GM21786 (cell line): ENCODE data around the gene GLIS1.
"Not testable (repeated sequence)": the region's sequence is repeated elsewhere in the genome, so short reads cannot be mapped to it uniquely, and the experiment has no call there.

Source experiments
- ATAC-seq: cut with Tn5 transposase; IDR thresholded peaks from one replicate; pipeline ENCODE4 v1.9.1; 2021; ENCODE audit not compliant: unreplicated experiment

GLIS1 gene

GRCh38 chr1:53739109-53739681 lies at the start of gene GLIS1:
Gene GLIS1, minus strand, starts transcription at chr1:53739164. Its CDS starts 1,100 bp downstream, at chr1:53738064.
- peak; percentile 95 for ATAC-seq

DNA sequence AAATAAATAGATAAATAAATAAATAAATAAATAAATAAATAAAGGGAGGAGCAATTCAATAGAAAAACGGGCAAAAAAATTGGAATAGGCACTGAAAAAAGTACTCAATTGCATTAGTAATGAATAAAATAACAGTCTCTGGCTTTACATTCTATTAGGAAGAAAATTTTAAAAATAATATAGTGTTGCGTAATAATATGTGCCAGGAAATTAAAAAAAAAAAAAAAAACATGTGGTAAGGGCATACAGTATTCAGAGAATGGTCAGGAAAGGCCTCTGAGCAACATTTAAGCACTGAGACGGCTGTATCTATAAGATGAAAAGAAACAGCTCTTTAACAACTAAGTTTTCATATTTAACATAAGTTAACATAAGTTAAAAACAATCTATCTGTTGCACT lies 48.7 kb upstream of the GLIS1 start:
- ATAC-seq = no peak

DNA sequence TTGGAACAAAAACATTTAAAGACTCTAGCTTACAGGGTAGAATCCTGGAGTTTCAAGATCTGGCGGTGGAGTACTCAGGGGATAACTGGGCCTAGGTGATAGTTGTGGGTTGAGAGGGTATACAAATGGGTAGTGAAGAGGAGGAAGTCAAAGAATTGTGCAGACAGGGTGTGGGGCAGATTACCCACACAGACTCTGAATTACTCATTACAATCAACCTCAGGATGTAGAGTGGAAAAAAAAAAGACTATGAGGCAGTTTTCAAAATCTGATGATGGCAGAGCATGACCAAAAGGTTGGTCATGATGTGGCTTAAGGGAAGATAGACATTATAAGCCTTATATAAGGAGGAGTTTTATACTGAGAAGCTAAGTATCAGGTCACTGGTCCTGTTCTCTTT lies 44.1 kb upstream of the GLIS1 start:
- ATAC-seq = no peak

- no peak for ATAC-seq
These were observed 42.7 kb upstream of the GLIS1 start for GRCh38 chr1:53781654-53782053.

GRCh38 chr1:53777272-53777671 lies 38.3 kb upstream of the GLIS1 start:
- ATAC-seq = no peak

- ATAC-seq = no peak
These were observed 32.7 kb upstream of the GLIS1 start for GRCh38 chr1:53771648-53772047.

- no peak for ATAC-seq
These were observed 30.8 kb upstream of the GLIS1 start for GRCh38 chr1:53769780-53770179.

GRCh38 chr1:53769184-53769583 lies 30.2 kb upstream of the GLIS1 start:
- no peak for ATAC-seq

GRCh38 chr1:53766831-53767405 lies 28.0 kb upstream of the GLIS1 start:
- no peak for ATAC-seq

DNA sequence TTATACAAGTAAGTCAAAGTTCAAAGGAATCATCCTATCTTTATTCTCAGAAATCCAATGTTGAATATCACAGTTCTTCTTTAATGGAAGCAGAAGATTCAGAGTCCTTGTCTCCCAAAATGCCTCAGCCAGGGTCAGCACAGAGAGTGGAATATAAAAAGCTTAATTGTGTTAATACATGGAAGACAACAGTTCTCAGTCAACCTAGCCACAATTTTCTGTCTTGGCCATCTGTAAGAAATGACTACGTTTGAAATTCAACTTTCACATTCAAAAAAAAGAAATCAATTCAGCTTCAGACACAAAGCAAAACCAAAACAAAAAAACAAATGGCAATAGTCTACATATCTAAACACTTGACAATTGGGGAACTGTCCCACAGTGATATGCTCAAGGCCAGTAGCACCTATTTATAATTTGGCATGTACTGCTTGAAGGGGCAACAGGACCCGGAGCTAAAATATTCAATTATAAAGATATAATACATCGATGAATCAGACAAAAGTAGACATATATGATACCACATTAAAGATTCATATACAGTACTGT lies 27.3 kb upstream of the GLIS1 start:
- ATAC-seq = no peak

GRCh38 chr1:53765657-53766056 lies 26.7 kb upstream of the GLIS1 start:
- no peak for ATAC-seq

- ATAC-seq = no peak
These were observed 24.9 kb upstream of the GLIS1 start for GRCh38 chr1:53763911-53764310.

DNA sequence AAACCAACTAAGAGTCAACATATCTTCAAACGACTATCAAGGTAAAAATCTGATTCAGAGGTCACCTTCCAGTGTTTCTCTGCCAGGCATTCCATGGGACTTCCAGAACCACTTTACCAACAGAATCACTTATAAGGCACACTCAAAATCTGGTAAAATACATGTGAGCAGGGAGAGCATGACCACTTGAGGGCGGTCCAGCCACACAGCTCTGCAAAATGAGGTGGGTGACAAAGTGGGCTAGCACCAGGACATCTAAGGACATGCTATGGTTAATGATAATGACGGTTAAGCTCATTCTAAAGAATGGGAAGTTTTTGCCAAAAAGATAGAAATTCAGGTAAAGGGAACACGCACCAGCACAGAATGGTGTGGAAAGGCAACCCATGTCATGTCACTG lies 24.5 kb upstream of the GLIS1 start:
- ATAC-seq = no peak

DNA sequence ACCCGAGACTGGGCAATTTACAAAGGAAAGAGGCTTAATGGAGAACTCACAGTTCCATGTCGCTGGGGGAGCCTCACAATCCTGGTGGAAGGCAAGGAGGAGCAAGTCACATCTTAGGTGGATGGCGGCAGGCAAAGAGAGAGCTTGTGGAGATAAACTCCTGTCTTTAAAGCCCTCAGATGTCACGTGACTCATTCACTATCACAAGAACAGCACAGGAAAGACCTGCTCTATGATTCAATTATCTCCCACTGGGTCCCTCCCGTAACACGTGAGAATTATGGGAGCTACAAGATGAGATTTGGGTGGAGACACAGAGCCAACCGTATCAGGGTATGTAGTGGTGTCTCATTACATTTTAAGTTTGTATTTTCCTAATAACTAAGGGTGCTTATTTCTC lies 21.5 kb upstream of the GLIS1 start:
- not testable (repeated sequence) for ATAC-seq

DNA sequence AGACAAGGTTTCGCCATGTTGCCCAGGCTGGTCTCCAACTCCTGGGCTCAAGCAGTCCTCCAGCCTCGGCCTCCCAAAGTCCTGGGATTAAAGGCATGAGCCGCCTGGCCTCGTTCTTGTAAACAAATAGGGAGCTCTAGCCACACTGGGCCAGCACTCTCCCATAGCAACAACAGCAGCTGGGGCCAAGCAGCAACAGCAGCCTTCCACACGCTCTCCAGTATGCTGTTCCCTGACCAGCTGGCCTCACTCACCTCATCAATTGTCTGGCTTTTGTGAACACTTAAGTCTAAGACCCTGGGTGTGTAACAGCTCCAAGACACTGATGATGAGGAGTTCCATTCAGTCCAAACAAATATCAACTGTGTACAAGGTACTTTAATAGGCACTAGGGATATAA lies 16.9 kb upstream of the GLIS1 start:
- no peak for ATAC-seq

GRCh38 chr1:53754484-53755312 lies 15.7 kb upstream of the GLIS1 start:
- ATAC-seq = no peak

- ATAC-seq = no peak
These were observed 13.3 kb upstream of the GLIS1 start for GRCh38 chr1:53752281-53752680.

DNA sequence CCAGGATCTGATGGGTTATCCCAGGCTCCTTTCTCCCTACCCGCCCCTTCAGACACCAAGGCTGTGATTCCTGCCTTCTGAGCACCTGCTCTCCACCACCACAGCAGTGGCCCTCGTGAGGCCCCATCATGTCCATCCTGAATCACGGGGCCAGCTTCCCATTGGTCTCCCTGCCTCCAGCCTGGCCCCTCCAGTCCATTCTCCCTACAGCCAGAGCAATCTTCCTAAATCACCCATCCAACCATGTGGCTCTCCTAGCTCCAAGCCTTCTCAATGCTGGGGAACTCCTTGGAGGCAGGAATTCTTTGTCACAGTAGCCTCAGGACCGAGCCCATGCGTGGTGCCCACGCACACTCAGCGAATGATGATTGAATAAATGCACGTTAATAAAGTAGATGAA lies 8.9 kb upstream of the GLIS1 start:
- no peak for ATAC-seq

GRCh38 chr1:53740621-53741105 lies 1.7 kb upstream of the GLIS1 start:
- ATAC-seq = no peak

- ATAC-seq = peak; percentile 14
These were observed 507 bp downstream of the GLIS1 start for GRCh38 chr1:53738205-53739108.
